Activated CD4-positive, alpha-beta T cell treated with anti-CD3 and anti-CD28 coated beads, Interleukin-2, Interleukin-4, amounts not matched to agents 100 ng/mL and 50 ng/mL, durations not matched to agents 16 hours and 8 hours (primary cell): ENCODE results near the gene NAAA.
"Not testable (repeated sequence)": the region's sequence is repeated elsewhere in the genome, so short reads cannot be mapped to it uniquely, and the experiment has no call there.

Source experiments
- DNase-seq: peaks from one replicate; pipeline ENCODE4 v3.0.0-alpha.2; 2020; ENCODE audit warnings: low spot score

NAAA gene

DNA sequence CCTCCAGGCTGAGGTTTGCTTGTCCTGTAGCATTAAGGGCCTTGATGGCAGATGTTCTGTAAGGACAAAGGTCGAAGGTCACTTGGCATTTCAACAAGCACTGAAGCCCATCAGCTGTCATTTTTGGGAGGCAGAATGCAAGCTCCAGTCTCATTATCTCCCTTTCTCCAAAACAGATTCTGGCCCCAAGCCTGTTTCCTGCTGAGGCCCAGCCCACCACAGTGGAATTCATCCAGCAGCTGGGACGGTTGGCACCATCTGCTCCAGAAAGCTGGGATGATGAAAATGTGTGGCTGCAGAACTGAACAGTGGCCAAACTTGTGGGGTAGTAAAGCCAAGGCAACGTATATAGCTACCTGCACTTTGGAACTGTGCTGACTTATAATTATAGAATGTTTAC lies 20.9 kb downstream of the NAAA start:
- DNase-seq = no peak

DNA sequence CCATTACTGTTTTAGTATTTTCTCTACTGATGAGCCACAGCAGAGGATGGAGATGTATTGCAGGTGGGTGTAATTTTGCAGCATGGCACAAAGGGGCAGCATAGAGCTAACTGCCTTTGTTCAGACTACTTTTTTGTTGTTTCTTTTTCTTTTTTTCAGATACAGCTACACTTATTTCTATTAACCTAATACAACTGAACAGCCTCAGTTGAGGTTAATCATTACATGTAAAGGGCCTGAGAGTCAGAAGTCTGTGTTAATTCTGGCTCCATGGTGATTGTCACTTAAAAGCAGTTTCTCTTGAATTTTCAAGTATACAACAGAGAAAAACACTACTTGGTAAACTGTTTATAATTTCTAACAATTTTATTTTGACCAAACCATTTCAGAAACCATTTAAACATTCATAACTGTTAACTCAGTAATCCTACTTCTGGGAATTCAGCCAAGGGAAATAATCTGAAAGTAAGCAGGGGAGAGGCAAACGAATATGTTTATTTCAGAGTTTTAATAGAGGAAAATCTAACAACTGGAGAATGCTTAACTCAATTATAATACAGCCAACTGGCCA lies 24.6 kb downstream of the NAAA start:
- DNase-seq = peak; percentile 40

DNA sequence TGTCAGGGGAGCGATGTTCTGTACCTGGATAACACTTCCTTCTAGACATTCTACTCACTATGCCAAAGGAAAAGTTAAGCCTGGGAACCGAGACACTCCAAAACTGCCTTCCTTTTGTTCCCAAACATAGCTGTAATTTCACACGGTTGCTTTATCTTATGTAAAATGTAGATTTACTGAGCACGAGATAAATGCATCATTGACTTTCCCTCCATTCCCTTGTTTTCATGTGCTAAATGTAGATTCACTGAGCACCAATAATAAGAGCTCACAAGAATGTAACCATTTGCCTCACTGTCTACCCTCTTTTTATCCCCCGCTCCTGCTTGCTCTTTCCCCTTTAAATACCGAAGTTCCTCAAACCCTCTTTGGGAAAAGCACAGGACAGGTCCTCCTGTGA lies 27.8 kb downstream of the NAAA start:
- DNase-seq = no peak

- DNase-seq = not testable (repeated sequence)
Measured at GRCh38 chr4:75910831-75911230, 30.0 kb downstream of the NAAA start.

- no peak for DNase-seq
Measured at GRCh38 chr4:75909405-75909804, 31.4 kb downstream of the NAAA start.

- no peak for DNase-seq
Measured at GRCh38 chr4:75908555-75908954, 32.3 kb downstream of the NAAA start.

DNA sequence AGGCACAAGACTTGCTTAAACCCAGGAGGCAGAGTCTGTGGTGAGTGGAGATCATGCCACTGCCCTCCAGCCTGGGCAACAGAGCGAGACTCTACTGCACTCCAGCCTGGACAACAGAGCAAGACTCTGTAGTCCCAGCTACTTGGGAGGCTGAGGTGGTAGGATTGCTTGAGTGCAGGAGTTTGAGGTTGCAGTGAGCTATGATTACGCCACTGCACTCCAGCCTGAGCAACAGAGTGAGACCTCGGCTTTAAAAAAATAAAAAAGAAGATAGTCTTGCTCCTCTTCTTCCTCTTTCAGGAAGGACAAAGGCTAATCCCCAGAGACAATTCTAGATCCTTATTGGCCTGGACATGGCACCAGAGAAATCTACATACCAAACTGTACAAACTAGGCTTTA lies 32.8 kb downstream of the NAAA start:
- no peak for DNase-seq

GRCh38 chr4:75904076-75904475 lies 36.7 kb downstream of the NAAA start:
- no peak for DNase-seq

DNA sequence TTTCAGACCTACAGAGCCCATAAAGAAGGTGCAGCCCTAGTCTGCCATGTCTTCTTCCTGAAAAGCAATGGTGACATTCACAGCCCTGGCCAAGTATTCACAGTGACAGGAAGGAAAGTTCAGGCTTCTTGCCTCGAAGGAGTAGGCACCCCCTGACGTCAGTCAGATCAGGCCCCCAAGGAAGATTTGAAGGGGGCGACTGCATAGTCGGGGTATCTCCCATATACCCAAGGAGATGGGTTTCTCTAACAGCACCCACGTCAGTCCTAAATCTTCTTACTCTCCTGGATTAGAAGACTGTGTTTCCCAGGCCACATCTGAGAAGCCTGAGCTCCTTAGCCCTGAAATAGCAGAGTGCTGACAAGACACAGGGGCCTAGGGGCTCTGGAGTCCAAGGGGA lies 38.5 kb downstream of the NAAA start, which contains the start of gene PPEF2:
PPEF2 (minus strand) TSS at position 101 of the 400 bp plus-strand sequence. CDS start 6,127 bp downstream, outside the sequence.
- DNase-seq = no peak

- DNase-seq = no peak
Measured at GRCh38 chr4:75898536-75898935, 42.3 kb downstream of the NAAA start.

GRCh38 chr4:75895744-75896314 lies 45.0 kb downstream of the NAAA start:
- peak; percentile 33 for DNase-seq

DNA sequence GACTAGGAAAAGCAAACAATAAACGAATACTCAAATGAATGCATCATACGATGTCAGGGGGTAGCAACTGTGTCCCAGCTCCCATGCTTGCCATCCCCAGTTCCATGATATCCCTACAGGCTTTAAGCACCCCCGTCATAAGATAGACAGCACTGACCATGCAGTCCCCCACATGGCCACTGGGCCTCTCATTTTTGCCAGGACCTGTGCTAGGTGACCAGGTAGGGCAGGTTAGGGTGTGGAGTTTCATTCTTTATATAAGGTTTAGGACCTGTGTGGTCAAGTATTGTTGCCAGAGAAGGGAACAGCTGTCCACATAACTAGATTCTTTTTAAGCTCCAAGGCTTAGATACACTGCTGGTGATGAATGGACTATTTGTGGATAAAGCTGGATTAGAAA lies 48.3 kb downstream of the NAAA start:
- no peak for DNase-seq

DNA sequence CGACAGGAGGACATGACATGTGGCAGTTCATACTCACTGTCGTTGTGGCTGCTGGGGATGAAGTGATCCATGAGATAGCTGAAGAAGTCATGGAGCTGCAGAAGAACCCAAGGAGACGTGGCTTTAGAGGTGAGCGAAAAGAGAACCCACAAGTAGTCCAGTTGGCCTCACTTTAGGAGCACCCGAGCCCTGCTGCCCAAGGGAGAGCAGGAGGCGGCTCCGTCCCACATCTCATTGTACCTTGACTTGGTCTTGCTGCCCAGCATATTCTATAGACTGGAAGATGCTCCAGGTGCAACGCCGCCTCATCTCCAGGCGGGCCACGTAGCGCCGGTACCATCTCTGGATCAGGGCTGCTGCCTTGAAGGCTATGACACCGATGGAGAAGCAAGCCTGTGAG lies 49.2 kb downstream of the NAAA start:
- DNase-seq = no peak

DNA sequence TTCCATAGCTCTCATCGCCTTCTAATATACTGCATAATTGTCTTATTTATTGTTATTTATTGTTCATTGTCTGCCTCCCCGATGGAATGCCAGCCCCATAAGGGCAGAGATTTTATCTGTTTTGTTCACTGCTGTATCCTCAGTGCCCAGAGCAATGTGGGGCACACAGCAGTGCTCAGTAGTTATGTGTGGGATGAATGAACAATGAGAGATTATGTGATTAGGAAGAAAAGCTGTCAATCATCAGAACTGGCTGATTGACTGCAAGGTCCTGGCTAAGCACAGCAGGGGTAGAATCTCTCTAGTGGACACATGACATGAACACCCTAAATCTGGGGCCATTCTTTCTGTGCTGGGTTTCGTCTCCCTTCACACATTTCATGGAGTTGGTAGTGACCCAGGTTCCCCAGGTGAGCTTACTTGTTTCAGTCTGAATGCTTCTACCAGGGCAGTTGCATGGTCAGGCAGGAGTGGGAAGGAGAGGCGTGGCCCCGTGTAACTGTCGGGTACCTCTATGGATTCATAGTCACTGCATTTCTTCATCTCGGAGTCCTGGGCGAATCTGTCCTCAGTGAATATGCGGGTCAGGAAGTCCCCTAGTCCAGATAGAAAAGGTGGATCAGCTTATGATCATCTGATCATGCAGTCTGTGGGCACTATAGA lies 51.1 kb downstream of the NAAA start:
- no peak for DNase-seq

- DNase-seq = no peak
Measured at GRCh38 chr4:75886104-75886503, 54.7 kb downstream of the NAAA start.

GRCh38 chr4:75881476-75881875 lies 59.3 kb downstream of the NAAA start:
- peak; percentile 27 for DNase-seq

DNA sequence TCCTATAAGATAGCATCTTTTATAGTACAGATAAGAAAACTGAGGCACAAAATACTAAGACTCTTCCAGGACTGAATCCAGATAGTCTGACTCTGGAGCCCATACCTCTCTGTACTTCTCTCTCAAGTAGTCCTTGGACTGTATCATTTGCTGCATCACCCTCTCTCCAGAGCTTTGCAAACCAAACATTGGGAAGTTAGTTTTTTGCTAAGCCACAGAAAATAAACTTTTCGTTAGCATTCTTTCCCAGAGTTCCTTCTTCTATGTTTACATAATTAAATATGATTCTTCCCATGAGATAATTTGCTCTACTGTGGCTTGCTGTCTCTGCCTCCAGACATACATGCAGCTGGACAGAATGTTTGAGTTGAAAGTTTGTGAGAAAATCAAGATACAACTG lies 60.5 kb downstream of the NAAA start:
- DNase-seq = no peak

DNA sequence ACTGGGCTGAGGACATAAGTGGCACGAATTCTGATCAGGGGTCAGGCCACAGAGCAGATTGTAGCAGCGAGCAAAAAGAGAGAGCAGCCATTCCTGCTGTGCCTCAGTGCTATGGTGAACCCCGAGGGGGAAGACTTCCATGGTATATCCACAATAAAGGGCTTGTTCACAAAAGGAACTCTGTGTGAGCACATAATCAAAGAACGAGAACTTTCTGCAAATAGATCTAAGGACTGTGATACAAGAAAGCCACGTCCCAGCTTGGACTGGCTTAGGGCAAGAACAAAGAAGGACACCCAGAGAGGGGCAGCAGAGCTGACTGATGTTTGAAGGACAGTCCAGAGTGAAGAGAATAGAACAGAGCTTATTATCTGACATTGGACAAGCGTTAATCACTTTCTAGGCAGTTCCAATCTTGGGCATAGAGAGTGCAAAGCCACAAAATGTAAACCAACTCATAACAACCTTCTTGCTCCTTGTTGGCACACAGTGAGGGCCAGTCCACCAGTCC lies 62.5 kb downstream of the NAAA start:
- no peak for DNase-seq

DNA sequence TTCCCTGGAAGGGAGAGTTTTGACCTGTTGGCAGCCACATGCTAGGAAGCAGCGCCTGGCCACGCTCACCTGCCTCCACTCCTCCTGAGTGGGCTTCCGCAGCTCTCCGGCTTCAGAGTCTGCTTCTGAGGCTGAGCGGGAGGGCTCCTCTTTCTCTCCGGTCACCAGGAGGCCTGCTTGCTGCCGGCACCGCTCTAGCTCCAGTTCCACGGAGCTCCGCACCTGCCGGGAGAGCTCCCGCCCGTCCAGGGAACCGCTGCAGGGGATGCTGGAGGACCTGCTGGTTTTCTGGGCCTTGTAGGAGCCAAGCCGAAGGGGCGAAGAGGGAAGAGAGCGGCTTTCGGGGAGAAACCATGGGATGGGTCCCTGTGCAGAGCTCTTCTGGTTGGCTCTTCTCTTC lies 64.6 kb downstream of the NAAA start:
- no peak for DNase-seq

DNA sequence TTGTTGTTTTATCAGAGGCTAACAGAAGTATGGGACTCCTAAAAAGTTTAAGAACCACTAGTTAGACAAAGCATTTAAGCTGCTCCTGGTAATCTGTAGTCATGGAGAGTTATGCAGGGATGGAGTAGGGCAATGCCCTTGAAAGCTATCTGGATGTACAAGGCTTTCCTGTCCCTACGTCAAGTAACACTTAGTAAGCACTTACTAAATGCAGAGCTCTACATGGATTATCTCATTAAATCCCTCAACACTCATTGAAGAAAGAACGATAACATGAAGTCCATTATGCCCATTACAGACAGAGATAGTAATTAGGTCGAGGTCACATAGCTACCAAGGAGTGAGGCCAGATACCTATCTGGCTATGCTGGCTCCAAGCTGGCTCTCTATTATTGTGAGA lies 71.7 kb downstream of the NAAA start:
- no peak for DNase-seq

DNA sequence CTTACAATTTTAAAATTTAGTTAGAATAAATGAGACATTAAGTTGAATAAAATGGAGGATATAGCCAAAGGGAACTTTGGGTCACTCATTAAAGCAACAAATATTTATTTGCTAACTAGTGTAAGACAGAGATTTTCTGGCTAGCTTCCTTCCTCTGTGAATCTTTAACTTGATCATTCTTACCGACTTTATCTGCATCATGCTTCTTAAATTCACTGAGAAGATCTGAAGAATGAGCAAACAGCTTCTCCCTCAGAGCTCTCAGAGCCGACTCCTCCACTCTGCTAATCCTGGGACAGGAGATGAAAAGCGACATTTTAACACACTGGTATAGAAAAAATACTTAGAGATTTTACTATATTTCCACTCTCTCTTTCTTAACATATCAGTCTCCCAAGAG lies 73.7 kb downstream of the NAAA start:
- DNase-seq = no peak
